Measurements from ENCODE around the gene AGAP6.
"Not testable (repeated sequence)": the region's sequence is repeated elsewhere in the genome, so short reads cannot be mapped to it uniquely, and the experiment has no call there.

The AGAP6 gene

GRCh38 chr10:49988376-49988775, at the start of gene AGAP6:
Gene AGAP6 (plus strand): TSS chr10:49988406. CDS start chr10:49988716, 310 bp downstream.
- not testable (repeated sequence) for DNase-seq (ENCODE audit: low read depth)

DNA sequence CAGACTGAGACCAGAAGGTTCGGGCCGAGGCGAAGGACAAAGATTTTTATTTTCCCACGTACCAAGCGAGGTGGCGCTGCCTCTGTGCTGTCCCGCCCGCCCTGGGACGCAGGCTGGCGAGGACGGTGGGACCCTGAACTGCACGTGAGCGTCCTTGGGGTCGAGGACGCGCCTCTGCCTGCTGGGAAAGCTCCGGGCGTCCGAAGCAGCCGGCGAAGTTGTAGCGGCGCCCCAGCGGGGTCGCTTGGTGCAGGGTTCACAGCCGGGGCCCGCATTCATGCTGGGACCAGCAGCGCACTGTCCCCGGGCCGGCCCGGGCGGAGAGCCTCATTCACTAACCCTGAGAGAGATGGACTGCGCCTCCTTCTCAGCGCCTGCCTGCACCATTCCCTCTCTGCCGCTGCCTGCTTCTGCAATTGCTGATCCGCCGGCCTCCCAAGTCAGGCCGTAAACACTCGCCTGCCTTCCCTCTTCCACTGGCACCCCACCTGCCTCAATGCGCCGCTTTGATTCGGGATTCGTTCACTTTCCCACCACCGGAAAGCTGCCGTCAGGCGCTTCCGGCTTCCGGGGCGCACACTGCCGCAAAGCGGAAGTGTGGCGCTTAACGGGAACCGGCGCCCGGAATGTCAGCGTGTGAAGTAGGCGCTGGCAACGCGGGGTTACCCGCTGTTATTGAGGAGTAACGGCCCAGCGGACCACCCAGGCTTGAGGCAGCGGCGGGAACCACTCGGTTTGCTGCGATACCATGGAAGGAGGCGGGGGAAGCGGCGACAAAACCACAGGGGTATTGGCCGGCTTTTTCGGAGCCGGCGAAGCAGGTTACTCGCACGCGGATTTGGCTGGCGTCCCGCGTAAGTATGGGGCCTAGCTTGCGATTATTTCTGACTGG, 46.5 kb upstream of the AGAP6 start, which contains the start of the genes PARG and TIMM23B:
PARG (minus strand) TSS at position 581 of the 892 bp plus-strand sequence; CDS start at position 279, 302 bp downstream.
TIMM23B (plus strand) TSS at position 607 of the 892 bp plus-strand sequence; CDS start at position 749, 142 bp downstream.
- not testable (repeated sequence) for DNase-seq (ENCODE audit: low read depth)

DNA sequence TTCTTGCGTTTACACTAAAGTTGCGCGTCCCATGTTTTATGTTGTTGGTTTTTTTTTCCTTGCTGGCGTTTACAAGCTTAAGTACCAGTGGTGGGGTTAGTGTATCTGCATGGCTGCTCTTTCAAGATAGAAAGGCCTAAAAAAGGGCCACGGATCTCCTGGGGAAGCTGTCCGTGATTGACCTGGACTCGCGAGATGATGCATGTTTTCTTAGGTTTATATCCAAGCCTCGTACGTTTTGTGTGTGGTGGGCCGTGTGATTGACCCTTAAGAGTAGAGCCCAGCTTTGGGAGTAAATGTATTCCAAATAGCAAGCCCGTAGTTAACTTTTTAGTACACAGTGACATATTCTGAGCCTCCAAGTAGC, 45.9 kb upstream of the AGAP6 start:
- not testable (repeated sequence) for DNase-seq (ENCODE audit: low read depth)

DNA sequence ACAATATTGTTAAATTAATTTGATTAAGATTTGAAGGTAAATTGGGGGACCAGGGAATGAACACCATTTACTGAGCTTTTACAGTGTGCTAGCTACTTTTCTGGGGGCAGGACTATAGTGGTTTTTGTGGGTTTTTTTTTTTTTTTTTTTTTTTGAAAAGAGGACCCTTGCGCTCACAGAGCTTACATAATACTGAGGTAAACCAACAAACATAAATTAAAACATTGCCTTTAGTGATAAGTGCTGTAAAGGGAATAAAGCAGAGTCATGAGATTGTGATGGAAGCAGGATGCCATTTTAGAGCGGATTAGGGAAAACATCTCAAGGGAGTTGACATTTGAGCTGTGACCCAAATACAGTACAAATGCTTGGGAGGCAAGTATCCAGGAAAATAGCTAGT, 44.6 kb upstream of the AGAP6 start:
- DNase-seq (ENCODE audit: low read depth) = not testable (repeated sequence)

DNA sequence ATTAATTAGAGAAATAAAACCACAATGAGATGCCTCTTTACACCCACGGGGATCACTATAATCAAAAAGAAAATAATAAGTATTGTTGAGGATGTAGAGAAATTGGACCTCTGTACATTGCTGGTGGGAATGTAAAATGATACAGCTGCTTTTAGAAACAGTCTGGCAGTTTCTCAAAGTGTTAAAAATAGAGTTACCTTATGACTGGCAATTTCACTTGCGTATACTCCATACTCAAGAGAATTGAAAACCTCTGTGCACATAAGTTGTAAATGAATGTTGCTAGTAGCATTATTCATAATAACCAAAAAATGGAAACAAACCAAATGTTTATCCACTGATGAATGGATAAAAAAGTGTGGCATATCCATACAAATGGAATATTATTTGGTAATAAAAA, 40.1 kb upstream of the AGAP6 start:
- DNase-seq (ENCODE audit: low read depth) = not testable (repeated sequence)

DNA sequence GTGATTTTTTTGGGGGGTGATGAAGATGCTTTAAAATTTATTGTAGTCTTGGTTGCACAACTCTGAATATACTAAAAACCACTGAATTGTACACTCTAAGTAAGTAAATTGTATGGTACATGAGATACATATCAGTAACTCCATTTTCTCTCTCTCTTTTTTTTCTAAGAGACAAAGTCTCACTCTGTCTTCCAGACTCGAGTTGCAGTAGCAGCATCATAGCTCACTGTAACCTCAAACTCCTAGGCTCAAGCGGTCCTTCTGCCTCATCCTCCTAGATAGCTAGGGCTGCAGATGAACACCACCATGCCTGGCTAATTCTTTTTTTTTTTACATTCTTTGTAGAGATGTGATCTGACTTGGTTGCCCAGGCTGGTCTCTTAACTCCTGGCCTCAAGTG, 39.5 kb upstream of the AGAP6 start:
- not testable (repeated sequence) for DNase-seq (ENCODE audit: low read depth)

- DNase-seq (ENCODE audit: low read depth) = not testable (repeated sequence)
Observed at GRCh38 chr10:49952006-49952405, 36.2 kb upstream of the AGAP6 start.

DNA sequence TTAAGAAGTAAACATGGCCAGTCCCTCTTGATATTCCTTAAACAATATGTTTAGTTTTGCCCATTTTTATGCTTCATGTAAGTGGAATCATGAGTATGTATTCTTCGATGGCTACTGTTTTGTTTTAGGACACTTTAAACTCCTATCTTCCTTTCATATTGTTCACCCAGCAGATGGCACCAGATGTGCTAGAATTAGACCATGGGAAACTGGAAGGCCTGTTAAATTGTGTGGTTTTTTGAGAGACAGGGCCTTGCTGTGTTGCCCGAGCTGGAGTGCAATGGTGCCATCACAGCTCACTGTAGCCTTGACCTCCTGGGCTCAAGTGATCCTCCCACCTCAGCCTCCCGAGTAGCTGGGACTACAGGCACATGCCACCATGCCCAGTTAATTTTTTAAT, 35.1 kb upstream of the AGAP6 start:
- not testable (repeated sequence) for DNase-seq (ENCODE audit: low read depth)

- not testable (repeated sequence) for DNase-seq (ENCODE audit: low read depth)
Observed at GRCh38 chr10:49970331-49970857, 17.8 kb upstream of the AGAP6 start.

DNA sequence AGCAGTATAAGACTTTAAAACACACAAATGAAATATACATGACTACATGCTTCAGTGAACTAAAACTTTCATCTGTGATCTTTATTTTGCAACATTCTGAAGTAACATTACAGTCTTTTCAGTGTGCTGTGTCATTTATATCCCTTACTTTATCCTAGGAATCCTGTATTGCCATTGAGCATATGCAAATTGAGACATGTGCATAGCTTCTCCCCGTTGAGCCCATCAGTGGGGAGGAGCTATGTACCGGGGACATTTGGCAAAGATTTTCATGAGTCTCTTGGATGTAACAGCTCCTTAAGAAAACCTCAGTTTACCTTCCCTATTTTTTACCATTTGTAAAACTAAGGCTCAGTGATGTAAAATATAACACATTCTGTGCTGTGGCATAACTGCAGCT, 16.7 kb upstream of the AGAP6 start:
- not testable (repeated sequence) for DNase-seq (ENCODE audit: low read depth)

- not testable (repeated sequence) for DNase-seq (ENCODE audit: low read depth)
Observed at GRCh38 chr10:49972094-49972493, 16.1 kb upstream of the AGAP6 start.

DNA sequence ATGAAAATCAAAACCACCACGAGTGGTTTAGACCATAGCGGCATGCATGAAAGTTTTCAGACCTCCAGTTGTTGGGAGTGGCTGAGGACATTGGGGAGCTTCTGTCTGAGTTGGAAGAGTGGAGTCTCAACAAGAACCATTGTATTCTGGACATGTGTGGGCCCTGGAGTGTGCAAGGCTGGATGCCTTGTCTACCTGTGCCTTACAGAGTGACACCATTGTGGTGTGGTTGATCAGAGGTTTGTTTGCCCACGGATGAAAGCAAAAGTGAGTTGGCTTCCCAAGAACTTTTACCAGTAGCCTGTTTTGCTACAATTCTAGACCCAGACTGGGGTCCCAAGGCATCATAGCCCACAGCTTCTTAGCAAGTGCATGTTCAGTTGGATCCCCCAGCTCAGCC, 10.4 kb upstream of the AGAP6 start:
- DNase-seq (ENCODE audit: low read depth) = not testable (repeated sequence)

- not testable (repeated sequence) for DNase-seq (ENCODE audit: low read depth)
Observed at GRCh38 chr10:49987207-49987606, 999 bp upstream of the AGAP6 start.

DNA sequence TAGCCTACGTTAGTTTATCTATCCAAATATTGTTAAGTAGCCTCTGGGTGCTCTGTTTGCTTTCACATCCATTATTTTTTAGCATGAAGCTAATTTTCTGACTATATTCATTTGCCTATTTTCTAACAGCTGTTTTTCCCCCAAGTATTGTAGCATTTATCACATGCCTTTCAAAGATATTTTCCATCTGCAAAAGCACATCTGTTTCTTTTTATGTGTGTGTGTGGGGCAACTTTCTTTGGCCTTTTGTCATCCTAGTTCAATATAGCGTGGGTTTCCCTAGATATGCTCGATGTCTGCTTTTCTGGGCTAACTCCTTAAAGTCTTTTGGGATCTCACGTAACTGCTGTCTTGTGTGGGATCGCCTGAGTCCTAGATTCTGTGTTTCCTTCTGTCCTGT, 7.1 kb downstream of the AGAP6 start:
- not testable (repeated sequence) for DNase-seq (ENCODE audit: low read depth)

- not testable (repeated sequence) for DNase-seq (ENCODE audit: low read depth)
Observed at GRCh38 chr10:50014024-50014423, 25.8 kb downstream of the AGAP6 start.

DNA sequence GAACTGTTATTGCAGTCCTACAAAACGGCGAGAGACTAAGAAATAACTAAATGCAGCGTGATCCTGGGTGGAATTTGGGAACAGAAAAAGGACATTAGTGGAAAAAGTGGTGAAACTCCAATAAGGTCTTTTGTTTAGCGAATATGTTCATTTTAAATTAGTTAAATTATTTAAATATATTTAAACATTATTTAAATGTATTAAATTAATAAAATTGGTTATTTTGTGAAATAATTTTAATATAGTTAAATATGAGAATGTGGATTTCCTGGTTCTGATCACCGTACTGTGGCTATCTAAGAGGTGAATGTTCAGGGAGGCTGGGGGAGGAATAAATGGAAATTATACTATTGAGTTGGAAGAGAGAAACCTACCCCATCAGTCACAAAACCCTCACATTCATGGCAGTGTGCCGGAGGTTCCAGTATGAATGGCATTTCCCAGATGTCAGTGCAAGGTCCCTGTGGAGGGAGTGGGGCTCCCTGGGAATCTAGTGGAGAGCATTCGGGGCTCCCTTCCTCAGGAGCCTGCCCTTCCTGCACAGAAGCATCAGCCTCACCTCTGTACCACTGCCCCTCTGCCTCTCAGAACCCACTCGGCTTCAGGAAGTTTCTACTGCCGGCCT, 27.5 kb downstream of the AGAP6 start:
- not testable (repeated sequence) for DNase-seq (ENCODE audit: low read depth)

DNA sequence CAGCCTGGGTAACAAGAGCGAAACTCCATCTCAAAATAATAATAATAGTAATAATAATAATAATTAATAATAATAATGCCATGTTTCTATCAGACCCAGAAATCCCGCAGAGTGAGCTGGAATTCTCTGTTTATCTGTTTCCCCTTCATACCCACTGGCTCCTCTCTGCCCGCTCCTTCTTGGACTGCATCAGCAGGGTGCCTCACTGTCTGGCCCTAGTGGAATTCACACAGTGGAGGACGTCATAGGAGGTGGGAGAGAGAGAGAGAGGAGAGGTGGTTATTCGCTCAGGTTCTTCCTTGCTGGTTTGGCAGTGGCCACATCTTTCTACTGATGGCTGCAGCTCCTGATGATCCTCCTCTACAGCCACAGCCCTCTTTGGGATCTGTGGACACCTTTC, 28.7 kb downstream of the AGAP6 start:
- not testable (repeated sequence) for DNase-seq (ENCODE audit: low read depth)

DNA sequence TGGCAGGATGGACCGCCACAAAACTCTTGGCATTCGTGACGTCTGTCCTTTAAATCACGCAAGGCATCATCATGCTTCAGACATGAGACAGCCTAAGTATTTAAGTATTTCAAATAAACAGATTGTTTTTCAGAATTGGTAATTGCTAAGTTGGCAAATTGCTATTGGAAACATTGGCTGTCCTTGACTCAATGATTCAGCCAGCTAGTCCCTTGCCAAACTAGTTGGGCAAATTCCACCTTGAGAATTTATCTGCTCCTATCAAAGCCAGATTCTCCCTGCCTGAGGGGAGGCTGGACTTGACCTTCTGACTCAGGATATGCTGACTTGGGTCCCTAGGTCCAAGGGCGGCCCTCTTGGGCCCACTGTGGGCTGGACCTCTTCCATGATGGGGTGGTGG, 29.4 kb downstream of the AGAP6 start:
- not testable (repeated sequence) for DNase-seq (ENCODE audit: low read depth)

DNA sequence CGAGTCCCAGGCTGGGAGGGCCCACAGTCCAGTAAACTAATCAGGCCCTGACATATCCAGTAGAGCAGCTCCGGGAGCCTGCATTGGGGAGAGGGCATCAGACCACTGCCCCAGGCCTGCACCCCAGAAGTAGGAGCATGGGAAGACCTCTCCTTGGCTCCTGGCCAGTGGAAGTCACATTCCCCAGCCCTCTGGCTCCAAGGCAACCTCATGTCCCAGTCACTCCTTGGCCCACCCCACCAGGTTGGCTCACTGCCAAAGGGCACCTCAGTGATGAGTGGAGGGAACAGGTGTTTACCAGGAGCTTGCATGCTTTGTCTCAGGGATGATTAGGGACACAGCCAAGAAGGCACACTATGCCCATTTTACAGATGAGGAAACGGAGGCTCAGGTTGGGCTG, 31.1 kb downstream of the AGAP6 start:
- not testable (repeated sequence) for DNase-seq (ENCODE audit: low read depth)

DNA sequence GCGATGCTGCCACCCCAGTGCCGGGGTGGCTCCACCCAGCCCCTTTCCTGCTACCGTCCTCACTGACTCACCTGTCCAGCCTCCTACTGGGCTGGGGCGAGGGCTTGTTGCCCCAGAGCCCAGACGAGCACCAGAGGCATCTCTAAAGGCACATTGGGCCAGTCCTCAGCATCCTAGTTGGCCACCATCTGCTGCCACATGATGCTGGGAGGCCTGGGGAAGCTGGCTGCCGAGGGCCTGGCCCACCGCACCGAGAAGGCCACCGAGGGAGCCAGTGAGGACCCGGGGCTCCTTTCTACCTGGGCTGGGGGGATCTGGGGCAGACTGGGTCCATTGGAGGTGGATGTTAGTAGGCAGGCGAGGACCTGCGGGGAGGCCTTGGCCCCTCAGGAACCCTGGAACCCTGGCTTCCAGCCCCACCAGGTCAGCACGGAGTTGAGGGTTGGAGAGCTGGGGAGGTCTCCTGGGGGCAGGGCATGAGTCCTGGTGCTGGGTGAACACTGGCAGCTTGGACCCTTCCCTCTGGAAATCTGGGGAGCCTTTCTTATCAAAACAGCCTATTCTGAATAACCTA, 32.3 kb downstream of the AGAP6 start:
- DNase-seq (ENCODE audit: low read depth) = not testable (repeated sequence)

DNA sequence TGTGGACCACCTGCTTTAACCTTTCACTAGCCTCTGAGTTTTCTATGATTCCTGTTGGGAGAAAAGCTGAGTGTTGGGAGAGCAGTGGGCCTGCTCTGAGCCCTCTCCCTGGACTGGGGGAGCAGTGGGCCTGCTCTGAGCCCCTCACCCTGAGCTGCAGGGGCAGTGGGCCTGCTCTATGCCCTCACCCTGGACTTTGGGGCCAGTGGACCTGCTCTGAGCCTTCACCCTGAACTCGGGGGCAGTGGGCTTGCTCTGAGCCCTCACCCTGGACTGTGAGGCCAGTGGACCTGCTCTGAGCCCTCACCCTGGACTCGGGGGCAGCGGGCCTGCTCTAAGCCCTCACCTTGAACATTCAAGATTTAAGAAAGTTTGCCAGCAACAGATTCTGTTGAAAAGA, 33.4 kb downstream of the AGAP6 start:
- no peak for DNase-seq (ENCODE audit: low read depth)

DNA sequence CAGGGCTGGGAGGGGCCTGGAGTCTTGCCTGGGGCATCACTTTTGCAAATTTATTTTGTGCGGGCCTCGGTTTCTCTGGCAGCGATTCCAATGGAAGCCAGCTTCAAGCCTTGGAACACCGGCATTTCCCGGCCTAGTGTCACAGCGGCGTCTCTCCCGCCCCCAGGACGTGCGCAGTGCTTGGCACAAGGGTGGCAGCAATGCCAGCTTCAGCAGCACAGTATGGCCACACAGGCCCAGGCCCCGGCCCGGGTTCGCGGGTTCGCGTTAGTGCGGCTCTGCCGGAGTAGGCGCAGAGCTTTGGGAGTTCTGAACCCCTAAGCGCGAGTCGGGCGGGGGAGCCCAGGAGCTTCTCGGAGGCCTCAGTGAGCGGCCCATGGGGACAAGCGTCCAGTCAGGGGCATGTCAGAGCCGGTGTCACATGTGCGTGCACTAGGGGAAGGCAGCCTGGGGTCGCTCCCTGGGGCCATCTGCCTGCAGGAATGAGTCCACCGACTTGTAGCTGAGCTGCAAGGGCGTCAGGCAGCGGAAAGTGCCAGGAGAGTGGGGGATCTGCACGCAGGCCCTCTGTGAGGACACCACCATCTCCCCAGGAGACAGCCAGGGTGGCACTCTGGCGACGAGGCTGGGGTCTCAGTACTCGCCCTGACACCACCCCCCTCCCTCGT, 36.6 kb downstream of the AGAP6 start:
- not testable (repeated sequence) for DNase-seq (ENCODE audit: low read depth)

All from HS-27A (cell line).